ENCODE results near the gene HPS4. TPM values are rescaled to one million over a fixed set of nuclear protein-coding genes. Genes with fewer than 3 reads are reported as not detected.

Gene HPS4
- total RNA-seq, 1 donor from 2014 or later: 37.1 TPM

GRCh38 chr22:26448334-26448733 lies 35.2 kb downstream of the HPS4 start:
- Mint-ChIP-seq H3K27me3 (ENCODE audit: unreplicated experiment) (no peaks in the 10 kb centered on the region), H3K27ac (ENCODE audit: unreplicated experiment) (no peak overlapping the region), H3K36me3 (ENCODE audit: unreplicated experiment) (peaks cover 17% of the 10 kb centered on the region), H3K4me3 (ENCODE audit: unreplicated experiment) (no peak overlapping the region), H3K9me3 (ENCODE audit: unreplicated experiment) (no peaks in the 10 kb centered on the region), H3K4me1 (ENCODE audit: unreplicated experiment) (no peaks in the 10 kb centered on the region)
- TF ChIP-seq CTCF (IDR thresholded peaks at IDR 0.05): no peak
- DNase-seq (ENCODE audit: extremely low spot score, unreplicated experiment): no peak

- H3K4me3 Mint-ChIP-seq (ENCODE audit: unreplicated experiment): no peak overlapping the region
- TF ChIP-seq CTCF (IDR thresholded peaks at IDR 0.05): no peak
- no peaks in the 10 kb centered on the region for H3K4me1 Mint-ChIP-seq (ENCODE audit: unreplicated experiment)
- H3K27me3 Mint-ChIP-seq (ENCODE audit: unreplicated experiment): no peaks in the 10 kb centered on the region
- no peak overlapping the region for H3K27ac Mint-ChIP-seq (ENCODE audit: unreplicated experiment)
- DNase-seq (ENCODE audit: extremely low spot score, unreplicated experiment): no peak
- no peaks in the 10 kb centered on the region for H3K9me3 Mint-ChIP-seq (ENCODE audit: unreplicated experiment)
- peaks cover 16% of the 10 kb centered on the region for H3K36me3 Mint-ChIP-seq (ENCODE audit: unreplicated experiment)
Measured at GRCh38 chr22:26447584-26448329, 35.8 kb downstream of the HPS4 start.

GRCh38 chr22:26446808-26447515 lies 36.6 kb downstream of the HPS4 start:
- Mint-ChIP-seq H3K9me3 (ENCODE audit: unreplicated experiment) (no peaks in the 10 kb centered on the region), H3K36me3 (ENCODE audit: unreplicated experiment) (peaks cover 10% of the 10 kb centered on the region), H3K4me3 (ENCODE audit: unreplicated experiment) (no peak overlapping the region), H3K4me1 (ENCODE audit: unreplicated experiment) (no peaks in the 10 kb centered on the region), H3K27ac (ENCODE audit: unreplicated experiment) (no peak overlapping the region), H3K27me3 (ENCODE audit: unreplicated experiment) (no peaks in the 10 kb centered on the region)
- DNase-seq (ENCODE audit: extremely low spot score, unreplicated experiment): no peak
- TF ChIP-seq CTCF (IDR thresholded peaks at IDR 0.05): no peak

GRCh38 chr22:26445577-26446275 lies 37.9 kb downstream of the HPS4 start:
- Mint-ChIP-seq H3K36me3 (ENCODE audit: unreplicated experiment) (peaks cover 6% of the 10 kb centered on the region), H3K27me3 (ENCODE audit: unreplicated experiment) (no peaks in the 10 kb centered on the region), H3K27ac (ENCODE audit: unreplicated experiment) (no peak overlapping the region), H3K4me1 (ENCODE audit: unreplicated experiment) (no peaks in the 10 kb centered on the region), H3K9me3 (ENCODE audit: unreplicated experiment) (no peaks in the 10 kb centered on the region), H3K4me3 (ENCODE audit: unreplicated experiment) (no peak overlapping the region)
- DNase-seq (ENCODE audit: extremely low spot score, unreplicated experiment): no peak
- TF ChIP-seq CTCF (IDR thresholded peaks at IDR 0.05): no peak

GRCh38 chr22:26444777-26445176 lies 38.8 kb downstream of the HPS4 start:
- Mint-ChIP-seq H3K27me3 (ENCODE audit: unreplicated experiment) (no peaks in the 10 kb centered on the region), H3K36me3 (ENCODE audit: unreplicated experiment) (peaks cover 4% of the 10 kb centered on the region), H3K4me1 (ENCODE audit: unreplicated experiment) (no peaks in the 10 kb centered on the region), H3K9me3 (ENCODE audit: unreplicated experiment) (no peaks in the 10 kb centered on the region), H3K27ac (ENCODE audit: unreplicated experiment) (no peak overlapping the region), H3K4me3 (ENCODE audit: unreplicated experiment) (no peak overlapping the region)
- no peak for TF ChIP-seq CTCF (IDR thresholded peaks at IDR 0.05)
- no peak for DNase-seq (ENCODE audit: extremely low spot score, unreplicated experiment)
